ENCODE measurements around the gene AGAP2. TPM values are rescaled to one million over a fixed set of nuclear protein-coding genes. Genes with fewer than 3 reads are reported as not detected.

AGAP2 gene
- total RNA-seq (14.4 TPM), polyA plus RNA-seq (15.5 TPM)
- long read RNA-seq, donor 1 = 0 reads
- long read RNA-seq, donor 2 = 0 reads
- long read RNA-seq, donor 3 = 0 reads
- long read RNA-seq, donor 4, full-length matches to known transcripts = 2 of 2 reads
- long read RNA-seq, donor 4, partial matches to known transcripts = 0 of 2 reads
- long read RNA-seq, donor 4, other reads (novel, unspliced or antisense) = 0 of 2 reads
- long read RNA-seq, donor 5, full-length matches to known transcripts = 3 of 3 reads
- long read RNA-seq, donor 5, partial matches to known transcripts = 0 of 3 reads
- long read RNA-seq, donor 5, other reads (novel, unspliced or antisense) = 0 of 3 reads
- long read RNA-seq, donor 6, full-length matches to known transcripts = 4 of 4 reads
- long read RNA-seq, donor 6, partial matches to known transcripts = 0 of 4 reads
- long read RNA-seq, donor 6, other reads (novel, unspliced or antisense) = 0 of 4 reads
- long read RNA-seq, donor 7 = 0 reads
- long read RNA-seq, donor 8 = 0 reads
- long read RNA-seq, donor 9, full-length matches to known transcripts = 2 of 2 reads
- long read RNA-seq, donor 9, partial matches to known transcripts = 0 of 2 reads
- long read RNA-seq, donor 9, other reads (novel, unspliced or antisense) = 0 of 2 reads
- long read RNA-seq, donor 10, full-length matches to known transcripts = 2 of 2 reads
- long read RNA-seq, donor 10, partial matches to known transcripts = 0 of 2 reads
- long read RNA-seq, donor 10, other reads (novel, unspliced or antisense) = 0 of 2 reads

- no peak within 1 kb of the TSS for H3K4me3 ChIP-seq (ENCODE audit: low read length in 2 of 2)
- H3K27me3 ChIP-seq (ENCODE audit: control insufficient read depth in 2 of 2, insufficient read depth in 1 of 2, low read length in 1 of 2) = peaks cover 0 to 22% of the 10 kb centered on the region in 2 donors
- DNase-seq (ENCODE audit: low read depth in 6 of 9, low spot score in 9 of 9) = no peak
- H3K27ac ChIP-seq (ENCODE audit: low read depth in 1 of 2, low read length in 1 of 2) = no peak within 1 kb of the TSS
- WGBS = 89% methylated on average over 36 of the region's 36 CpGs
- peaks cover 24 to 40% of the 10 kb centered on the region in 2 donors for H3K36me3 ChIP-seq (ENCODE audit: control insufficient read depth in 2 of 2, insufficient read depth in 2 of 2, low read length in 1 of 2)
- H3K4me1 ChIP-seq (ENCODE audit: control insufficient read depth in 2 of 2, insufficient read depth in 2 of 2, low read length in 2 of 2) = peaks cover 22 to 42% of the 10 kb centered on the region in 2 donors
- no peaks in the 10 kb centered on the region for H3K9me3 ChIP-seq (ENCODE audit: control insufficient read depth in 2 of 2, insufficient read depth in 1 of 2, low read length in 1 of 2)
Observed at GRCh38 chr12:57738661-57739237, at the start of gene AGAP2. AGAP2 (minus strand) TSS chr12:57738742; CDS start chr12:57738246, 496 bp downstream.

GRCh38 chr12:57783861-57784260, 45.3 kb upstream of the AGAP2 start:
- Histone ChIP-seq H3K36me3 (ENCODE audit: control insufficient read depth in 2 of 2, insufficient read depth in 2 of 2, low read length in 1 of 2) (peaks cover 20 to 32% of the 10 kb centered on the region in 2 donors), H3K4me3 (ENCODE audit: low read length in 2 of 2) (no peak overlapping the region), H3K27ac (ENCODE audit: low read depth in 1 of 2, low read length in 1 of 2) (no peak overlapping the region), H3K4me1 (ENCODE audit: control insufficient read depth in 2 of 2, insufficient read depth in 2 of 2, low read length in 2 of 2) (peaks cover 23 to 36% of the 10 kb centered on the region in 2 donors), H3K9me3 (ENCODE audit: control insufficient read depth in 2 of 2, insufficient read depth in 1 of 2, low read length in 1 of 2) (no peaks in the 10 kb centered on the region), H3K27me3 (ENCODE audit: control insufficient read depth in 2 of 2, insufficient read depth in 1 of 2, low read length in 1 of 2) (no peaks in the 10 kb centered on the region)
- no peak for DNase-seq (ENCODE audit: low read depth in 6 of 9, low spot score in 9 of 9)
- 96% methylated on average over 11 of the region's 11 CpGs for WGBS

GRCh38 chr12:57783466-57783801, 44.9 kb upstream of the AGAP2 start:
- Histone ChIP-seq H3K4me3 (ENCODE audit: low read length in 2 of 2) (peak overlapping the region; percentile 74 to 99), H3K4me1 (ENCODE audit: control insufficient read depth in 2 of 2, insufficient read depth in 2 of 2, low read length in 2 of 2) (peaks cover 23 to 36% of the 10 kb centered on the region in 2 donors), H3K27me3 (ENCODE audit: control insufficient read depth in 2 of 2, insufficient read depth in 1 of 2, low read length in 1 of 2) (no peaks in the 10 kb centered on the region), H3K36me3 (ENCODE audit: control insufficient read depth in 2 of 2, insufficient read depth in 2 of 2, low read length in 1 of 2) (peaks cover 20 to 29% of the 10 kb centered on the region in 2 donors), H3K27ac (ENCODE audit: low read depth in 1 of 2, low read length in 1 of 2) (no peak overlapping the region), H3K9me3 (ENCODE audit: control insufficient read depth in 2 of 2, insufficient read depth in 1 of 2, low read length in 1 of 2) (no peaks in the 10 kb centered on the region)
- 94% methylated on average over 12 of the region's 12 CpGs for WGBS
- no peak for DNase-seq (ENCODE audit: low read depth in 6 of 9, low spot score in 9 of 9)

- Histone ChIP-seq H3K27me3 (ENCODE audit: control insufficient read depth in 2 of 2, insufficient read depth in 1 of 2, low read length in 1 of 2) (no peaks in the 10 kb centered on the region), H3K4me1 (ENCODE audit: control insufficient read depth in 2 of 2, insufficient read depth in 2 of 2, low read length in 2 of 2) (peaks cover 23 to 36% of the 10 kb centered on the region in 2 donors), H3K36me3 (ENCODE audit: control insufficient read depth in 2 of 2, insufficient read depth in 2 of 2, low read length in 1 of 2) (peaks cover 20 to 27% of the 10 kb centered on the region in 2 donors)
Observed at GRCh38 chr12:57782608-57783465, 44.3 kb upstream of the AGAP2 start, which contains the start of gene TSFM. TSFM (plus strand) TSS chr12:57782787; CDS start chr12:57782802, 15 bp downstream.

GRCh38 chr12:57782243-57782607, 43.7 kb upstream of the AGAP2 start:
- peaks cover 23 to 36% of the 10 kb centered on the region in 2 donors for H3K4me1 ChIP-seq (ENCODE audit: control insufficient read depth in 2 of 2, insufficient read depth in 2 of 2, low read length in 2 of 2)
- no peaks in the 10 kb centered on the region for H3K9me3 ChIP-seq (ENCODE audit: control insufficient read depth in 2 of 2, insufficient read depth in 1 of 2, low read length in 1 of 2)
- H3K27ac ChIP-seq (ENCODE audit: low read depth in 1 of 2, low read length in 1 of 2) = no peak overlapping the region
- H3K4me3 ChIP-seq (ENCODE audit: low read length in 2 of 2) = peak overlapping the region in 1 of 2 donors; percentile 99
- 32% methylated on average over 4 of the region's 4 CpGs for WGBS
- H3K36me3 ChIP-seq (ENCODE audit: control insufficient read depth in 2 of 2, insufficient read depth in 2 of 2, low read length in 1 of 2) = peaks cover 15 to 21% of the 10 kb centered on the region in 2 donors
- DNase-seq (ENCODE audit: low read depth in 6 of 9, low spot score in 9 of 9) = no peak
- no peaks in the 10 kb centered on the region for H3K27me3 ChIP-seq (ENCODE audit: control insufficient read depth in 2 of 2, insufficient read depth in 1 of 2, low read length in 1 of 2)

More at GRCh38 chr12:57782608-57783465, 44.3 kb upstream of the AGAP2 start, which contains the start of gene TSFM:
- Histone ChIP-seq H3K4me3 (ENCODE audit: low read length in 2 of 2) (peak within 1 kb of the TSS; percentile 74 to 99), H3K9me3 (ENCODE audit: control insufficient read depth in 2 of 2, insufficient read depth in 1 of 2, low read length in 1 of 2) (no peaks in the 10 kb centered on the region), H3K27ac (ENCODE audit: low read depth in 1 of 2, low read length in 1 of 2) (peak within 1 kb of the TSS; percentile 70 to 80)
- DNase-seq (ENCODE audit: low read depth in 6 of 9, low spot score in 9 of 9) = peak; percentile 90 to 99 (median 95)
- 2% methylated on average over 45 of the region's 45 CpGs for WGBS

GRCh38 chr12:57781801-57782200, 43.3 kb upstream of the AGAP2 start:
- peak in 1 of 9 donors; percentile 29 for DNase-seq (ENCODE audit: low read depth in 6 of 9, low spot score in 9 of 9)
- peaks cover 23 to 36% of the 10 kb centered on the region in 2 donors for H3K4me1 ChIP-seq (ENCODE audit: control insufficient read depth in 2 of 2, insufficient read depth in 2 of 2, low read length in 2 of 2)
- no peaks in the 10 kb centered on the region for H3K9me3 ChIP-seq (ENCODE audit: control insufficient read depth in 2 of 2, insufficient read depth in 1 of 2, low read length in 1 of 2)
- H3K27ac ChIP-seq (ENCODE audit: low read depth in 1 of 2, low read length in 1 of 2) = peak overlapping the region; percentile 55 to 80
- no peak overlapping the region for H3K4me3 ChIP-seq (ENCODE audit: low read length in 2 of 2)
- peaks cover 12 to 17% of the 10 kb centered on the region in 2 donors for H3K36me3 ChIP-seq (ENCODE audit: control insufficient read depth in 2 of 2, insufficient read depth in 2 of 2, low read length in 1 of 2)
- H3K27me3 ChIP-seq (ENCODE audit: control insufficient read depth in 2 of 2, insufficient read depth in 1 of 2, low read length in 1 of 2) = no peaks in the 10 kb centered on the region
- whole genome bisulfite sequencing = 86% methylated on average over 2 of the region's 2 CpGs

GRCh38 chr12:57781244-57781643, 42.7 kb upstream of the AGAP2 start:
- H3K9me3 ChIP-seq (ENCODE audit: control insufficient read depth in 2 of 2, insufficient read depth in 1 of 2, low read length in 1 of 2) = no peaks in the 10 kb centered on the region
- peak in 3 of 9 donors; percentile 24 to 61 (median 36) for DNase-seq (ENCODE audit: low read depth in 6 of 9, low spot score in 9 of 9)
- H3K4me1 ChIP-seq (ENCODE audit: control insufficient read depth in 2 of 2, insufficient read depth in 2 of 2, low read length in 2 of 2) = peaks cover 23 to 36% of the 10 kb centered on the region in 2 donors
- peak overlapping the region; percentile 55 to 80 for H3K27ac ChIP-seq (ENCODE audit: low read depth in 1 of 2, low read length in 1 of 2)
- no peak overlapping the region for H3K4me3 ChIP-seq (ENCODE audit: low read length in 2 of 2)
- peaks cover 7 to 12% of the 10 kb centered on the region in 2 donors for H3K36me3 ChIP-seq (ENCODE audit: control insufficient read depth in 2 of 2, insufficient read depth in 2 of 2, low read length in 1 of 2)
- no peaks in the 10 kb centered on the region for H3K27me3 ChIP-seq (ENCODE audit: control insufficient read depth in 2 of 2, insufficient read depth in 1 of 2, low read length in 1 of 2)
- WGBS = 94% methylated on average over 3 of the region's 3 CpGs

- Histone ChIP-seq H3K27ac (ENCODE audit: low read depth in 1 of 2, low read length in 1 of 2) (peak overlapping the region in 1 of 2 donors; percentile 80), H3K9me3 (ENCODE audit: control insufficient read depth in 2 of 2, insufficient read depth in 1 of 2, low read length in 1 of 2) (no peaks in the 10 kb centered on the region), H3K4me3 (ENCODE audit: low read length in 2 of 2) (no peak overlapping the region), H3K4me1 (ENCODE audit: control insufficient read depth in 2 of 2, insufficient read depth in 2 of 2, low read length in 2 of 2) (peaks cover 23 to 36% of the 10 kb centered on the region in 2 donors), H3K27me3 (ENCODE audit: control insufficient read depth in 2 of 2, insufficient read depth in 1 of 2, low read length in 1 of 2) (no peaks in the 10 kb centered on the region), H3K36me3 (ENCODE audit: control insufficient read depth in 2 of 2, insufficient read depth in 2 of 2, low read length in 1 of 2) (peaks cover 3% of the 10 kb centered on the region in 2 donors)
- DNase-seq (ENCODE audit: low read depth in 6 of 9, low spot score in 9 of 9) = no peak
- WGBS = 98% methylated on average over 4 of the region's 4 CpGs
Observed at GRCh38 chr12:57780284-57780897, 41.8 kb upstream of the AGAP2 start.

Data from thymus (tissue), 14 donors.